Activated CD4-positive, alpha-beta T cell treated with anti-CD3 and anti-CD28 coated beads, Interleukin-2, amount 10 ng/mL, durations not matched to agents 24 days and 14 days (primary cell): ENCODE results near the gene FAM114A1. TPM values are rescaled to one million over a fixed set of nuclear protein-coding genes. Genes with fewer than 3 reads are reported as not detected.
A peak's percentile ranks its signal among the peaks of the same experiment; 100 is the strongest.
"Not testable (repeated sequence)": the region's sequence is repeated elsewhere in the genome, so short reads cannot be mapped to it uniquely, and the experiment has no call there.

Experiments
- DNase-seq: peaks from one replicate; pipeline ENCODE4 v3.0.0; 2022
- H3K27ac Mint-ChIP-seq: one replicate; pipeline ENCODE4 v1.8.0; 2022; ENCODE audit warnings: mild to moderate bottlenecking, mixed read lengths
- H3K27me3 Mint-ChIP-seq: one replicate; pipeline ENCODE4 v1.8.0; 2022; ENCODE audit warnings: mixed read lengths
- H3K36me3 Mint-ChIP-seq: one replicate; pipeline ENCODE4 v1.8.0; 2022; ENCODE audit warnings: low read depth, mild to moderate bottlenecking, mixed read lengths
- H3K4me1 Mint-ChIP-seq: one replicate; pipeline ENCODE4 v1.8.0; 2021; ENCODE audit warnings: mixed read lengths
- H3K4me3 Mint-ChIP-seq: one replicate; pipeline ENCODE4 v1.8.0; 2022; ENCODE audit warnings: mild to moderate bottlenecking, moderate library complexity, mixed read lengths
- H3K9me3 Mint-ChIP-seq: one replicate; pipeline ENCODE4 v1.8.0; 2021; ENCODE audit warnings: mixed read lengths
- intact Hi-C: fragments of 100-400 bp; cut with micrococcal nuclease; formaldehyde crosslinking; loops from one replicate; pipeline ENCODE4 v1.15.1; 2023
- total RNA-seq: library from RNA; stranded (reverse); gene quantifications from 2 replicates; pipeline ENCODE4 v1.2.3, GENCODE V29; 2022

FAM114A1 gene
- total RNA-seq, 1 donor from 2014 or later, result 0.23 TPM

DNA sequence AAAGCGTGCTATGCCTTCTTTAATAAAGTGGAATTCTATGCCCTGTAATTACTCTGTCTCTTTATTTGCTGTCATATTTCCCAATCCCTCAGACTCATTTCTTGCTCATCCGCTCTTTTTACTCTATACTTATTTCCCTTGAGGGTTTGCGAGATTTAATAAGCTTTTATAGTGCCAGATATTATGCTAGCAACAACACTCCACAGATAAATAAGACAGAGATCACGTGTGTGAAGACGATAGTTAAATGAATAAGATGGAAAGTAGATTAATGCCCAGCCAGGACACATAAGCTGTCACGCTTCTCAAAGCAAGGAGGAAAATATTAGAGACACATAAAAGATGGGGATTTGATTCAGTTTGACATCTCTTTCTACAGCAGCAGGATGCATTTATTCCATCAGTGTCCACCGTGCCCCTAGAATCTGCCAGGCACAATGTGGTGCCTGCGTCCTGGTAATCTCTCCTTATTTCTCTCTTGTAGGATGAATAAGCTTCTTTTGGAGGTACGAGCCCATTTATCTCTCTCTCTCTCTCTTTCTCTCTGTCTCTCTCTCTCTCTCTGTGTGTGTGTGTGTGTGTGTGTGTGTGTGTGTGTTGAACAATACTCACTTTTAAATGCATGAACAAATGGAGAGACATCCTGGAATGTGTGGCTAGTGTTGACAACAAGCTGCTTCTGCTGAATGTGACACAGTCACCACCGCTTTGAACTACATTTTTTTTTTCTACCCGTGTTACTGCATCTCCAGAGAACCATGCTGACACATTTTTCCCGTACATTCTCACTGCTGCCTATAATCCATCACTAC is 116.4 kb downstream of the FAM114A1 start:
- peaks cover 66% of the 10 kb centered on the region for H3K36me3 Mint-ChIP-seq

DNA sequence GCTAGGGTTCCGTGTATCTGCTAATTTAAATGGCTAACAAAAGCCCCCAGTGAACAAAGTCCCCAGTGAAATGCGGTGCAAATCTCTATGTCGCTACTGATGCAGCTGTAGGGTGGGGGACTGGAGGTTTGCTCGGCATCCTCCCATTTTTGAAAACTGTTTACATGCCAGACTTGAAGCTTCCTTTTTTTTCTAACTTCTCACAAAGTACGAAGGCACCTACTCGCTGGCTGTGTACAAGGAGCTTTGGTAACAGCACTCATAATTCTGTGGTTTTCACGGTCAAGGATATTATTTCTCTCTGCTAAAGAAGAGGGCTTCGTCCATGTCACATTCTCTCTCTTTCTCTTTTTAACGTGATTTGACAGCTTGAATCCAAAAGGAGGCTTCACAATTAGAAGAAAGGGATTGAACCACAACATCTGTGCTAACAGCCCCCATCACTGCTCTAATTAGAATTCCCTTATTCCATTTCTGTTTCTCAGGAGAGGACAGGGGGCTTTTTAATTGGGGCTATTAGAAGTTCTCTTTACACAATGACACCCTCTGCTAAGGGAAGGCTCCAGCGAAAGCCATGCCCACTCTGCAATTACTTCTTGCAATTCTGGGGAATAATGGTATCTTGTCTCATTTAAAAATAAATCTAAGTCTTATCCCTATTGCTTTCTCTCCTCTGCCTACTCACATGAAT is 117.9 kb downstream of the FAM114A1 start:
- intact Hi-C loops, result loop anchor here (1.0 to 2.0 kb wide), 2 partner anchors 27 to 47 kb away; no protein-coding TSS in a partner anchor
- Mint-ChIP-seq H3K27ac (peak overlapping the region; percentile 86), H3K9me3 (peaks cover 7% of the 10 kb centered on the region), H3K4me3 (peak overlapping the region; percentile 72), H3K27me3 (no peaks in the 10 kb centered on the region), H3K36me3 (peaks cover 67% of the 10 kb centered on the region), H3K4me1 (peaks cover 74% of the 10 kb centered on the region)
- DNase-seq, result peak; percentile 57

More for the DNA sequence above, 116.4 kb downstream of the FAM114A1 start:
- H3K27me3 Mint-ChIP-seq, result no peaks in the 10 kb centered on the region
- intact Hi-C loops, result loop anchor here (5.0 kb wide), 2 partner anchors 822 to 1007 kb away; no protein-coding TSS in a partner anchor
- H3K4me3 Mint-ChIP-seq, result peak overlapping the region; percentile 59
- DNase-seq, result peak; percentile 71
- peaks cover 4% of the 10 kb centered on the region for H3K9me3 Mint-ChIP-seq
- peak overlapping the region; percentile 87 for H3K27ac Mint-ChIP-seq
- H3K4me1 Mint-ChIP-seq, result peaks cover 77% of the 10 kb centered on the region

DNA sequence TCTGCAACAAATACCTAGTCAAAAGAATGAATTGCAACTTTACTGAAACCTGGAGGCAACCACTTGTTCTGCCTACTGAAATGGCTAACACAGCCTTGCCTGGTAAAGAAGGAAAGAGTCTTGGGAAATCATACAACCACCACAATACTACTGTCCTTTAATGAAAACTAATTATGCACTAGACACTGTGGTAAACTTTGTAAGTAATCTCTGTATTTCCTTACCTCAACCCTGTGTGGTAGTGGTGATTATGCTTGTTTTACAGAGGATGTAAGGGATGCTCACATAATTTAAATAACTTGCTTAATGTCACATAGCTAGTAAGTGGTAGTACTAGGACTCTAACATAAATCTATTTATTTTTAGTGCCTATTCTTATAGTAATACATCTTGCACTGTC is 119.9 kb downstream of the FAM114A1 start:
- Mint-ChIP-seq H3K4me3 (peak overlapping the region; percentile 43), H3K27ac (peak overlapping the region; percentile 82), H3K9me3 (peaks cover 7% of the 10 kb centered on the region), H3K36me3 (peaks cover 63% of the 10 kb centered on the region), H3K27me3 (no peaks in the 10 kb centered on the region), H3K4me1 (peaks cover 61% of the 10 kb centered on the region)
- no peak for DNase-seq
- intact Hi-C loops, result loop anchor here (1.0 to 2.0 kb wide), 3 partner anchors 45 to 57 kb away; partner anchors contain the start of gene TMEM156

DNA sequence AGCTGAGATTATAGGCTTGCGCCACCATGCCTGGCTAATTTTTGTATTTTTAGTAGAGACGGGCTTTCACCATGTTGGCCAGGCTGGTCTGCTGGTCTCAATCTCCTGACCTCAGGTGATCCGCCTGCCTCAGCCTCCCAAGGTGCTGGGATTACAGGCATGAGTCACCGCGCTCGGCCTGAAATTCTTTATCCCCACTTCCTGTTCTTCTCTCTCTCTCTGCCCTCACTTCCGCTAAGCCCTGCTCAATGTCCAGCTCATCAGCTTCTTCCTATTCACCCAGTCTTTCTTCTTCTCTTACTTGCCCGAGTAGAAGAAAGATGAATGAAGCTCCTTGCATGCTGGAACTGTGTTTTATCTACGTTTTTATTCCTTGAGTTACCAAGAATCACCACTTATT is 120.7 kb downstream of the FAM114A1 start:
- DNase-seq, H3K9me3 Mint-ChIP-seq, intact Hi-C loops, H3K27me3 Mint-ChIP-seq: not testable (repeated sequence)
- peaks cover 54% of the 10 kb centered on the region for H3K4me1 Mint-ChIP-seq
- H3K27ac Mint-ChIP-seq, result peak overlapping the region; percentile 78
- H3K4me3 Mint-ChIP-seq, result peak overlapping the region; percentile 2
- H3K36me3 Mint-ChIP-seq, result peaks cover 61% of the 10 kb centered on the region

DNA sequence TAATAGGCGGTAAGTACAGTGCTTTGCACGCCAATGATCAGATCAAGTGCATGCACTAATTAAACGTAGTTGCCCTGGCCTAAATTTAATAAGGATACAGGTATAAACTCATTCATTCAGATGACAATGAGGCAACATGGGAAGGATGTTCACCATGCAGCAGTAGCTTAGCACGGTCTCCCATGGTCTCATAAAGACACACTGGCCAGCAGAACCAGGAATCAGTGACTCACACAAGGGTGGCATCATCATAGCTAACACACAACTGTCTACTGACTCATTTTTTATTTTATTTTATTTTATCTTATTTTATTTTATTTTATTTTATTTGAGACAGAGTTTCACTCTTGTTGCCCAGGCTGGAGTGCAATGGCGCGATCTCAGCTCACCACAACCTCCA is 121.9 kb downstream of the FAM114A1 start:
- Mint-ChIP-seq H3K27ac (no peak overlapping the region), H3K9me3 (peaks cover 7% of the 10 kb centered on the region), H3K27me3 (no peaks in the 10 kb centered on the region), H3K4me1 (peaks cover 47% of the 10 kb centered on the region), H3K36me3 (peaks cover 60% of the 10 kb centered on the region), H3K4me3 (no peak overlapping the region)
- no peak for DNase-seq
- intact Hi-C loops, result no loop called here

DNA sequence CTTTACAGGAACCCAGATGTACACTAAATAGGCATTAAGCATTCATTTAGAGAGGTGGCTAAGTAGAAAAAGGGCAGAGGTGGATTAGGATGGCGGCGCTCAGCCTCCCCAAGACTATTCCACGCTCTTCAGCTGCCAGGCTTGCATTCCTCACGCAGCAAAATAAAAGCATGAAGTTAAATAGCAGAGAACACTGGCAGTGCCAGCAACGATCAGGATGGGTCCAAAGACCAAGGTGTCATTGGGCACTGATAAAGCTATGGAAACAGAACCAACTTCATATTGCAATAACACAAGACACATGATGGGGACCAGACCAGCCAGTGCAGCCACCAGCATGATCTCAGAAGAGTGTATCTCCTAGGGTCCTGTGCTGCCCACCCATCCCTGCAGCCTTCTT is 122.6 kb downstream of the FAM114A1 start:
- Mint-ChIP-seq H3K9me3 (peaks cover 7% of the 10 kb centered on the region), H3K4me3 (no peak overlapping the region), H3K36me3 (peaks cover 65% of the 10 kb centered on the region), H3K27me3 (no peaks in the 10 kb centered on the region), H3K4me1 (peaks cover 44% of the 10 kb centered on the region), H3K27ac (no peak overlapping the region)
- intact Hi-C loops, result no loop called here
- DNase-seq, result no peak

DNA sequence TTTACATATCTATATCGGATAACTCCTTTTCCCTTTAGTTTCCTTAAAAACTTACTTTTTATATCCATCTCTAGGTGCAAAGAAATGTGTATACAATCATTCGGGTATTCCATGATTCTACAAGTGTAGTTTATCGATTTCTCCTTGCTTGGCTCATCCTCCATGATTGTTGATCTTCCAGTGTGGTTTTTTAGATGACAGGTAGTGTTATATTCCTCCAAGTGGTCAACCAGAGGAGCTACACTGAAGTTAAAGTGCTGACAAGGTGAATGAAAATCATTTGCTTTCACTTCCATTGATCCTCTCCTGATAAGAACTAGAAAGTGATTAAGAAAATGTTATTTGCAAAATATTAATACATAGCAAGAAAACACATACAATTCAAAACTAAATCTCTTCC is 126.1 kb downstream of the FAM114A1 start:
- Mint-ChIP-seq H3K27me3 (no peaks in the 10 kb centered on the region), H3K36me3 (peaks cover 66% of the 10 kb centered on the region), H3K9me3 (peaks cover 4% of the 10 kb centered on the region), H3K27ac (peak overlapping the region; percentile 1), H3K4me3 (no peak overlapping the region), H3K4me1 (peaks cover 24% of the 10 kb centered on the region)
- DNase-seq, result peak; percentile 43
- intact Hi-C loops, result no loop called here

DNA sequence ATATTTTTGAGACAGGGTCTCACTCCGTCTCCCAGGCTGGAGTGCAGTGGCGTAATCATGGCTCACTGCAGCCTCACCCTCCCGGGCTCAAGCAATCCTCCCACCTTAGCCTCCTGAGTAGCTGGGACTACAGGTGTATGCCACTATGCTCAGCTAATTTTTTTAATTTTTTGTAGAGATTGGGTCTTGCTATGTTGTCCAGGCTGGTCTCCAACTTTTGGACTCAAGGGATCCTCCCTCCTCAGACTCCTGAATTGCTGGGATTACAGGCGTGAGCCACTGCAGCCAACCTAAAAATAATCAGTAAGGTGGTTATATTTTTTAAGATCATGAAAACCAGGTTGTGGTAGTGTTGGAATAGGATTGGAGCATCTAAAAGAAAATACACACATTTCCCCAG is 126.5 kb downstream of the FAM114A1 start:
- Mint-ChIP-seq H3K27me3 (no peaks in the 10 kb centered on the region), H3K36me3 (peaks cover 64% of the 10 kb centered on the region), H3K4me1 (peaks cover 20% of the 10 kb centered on the region), H3K4me3 (no peak overlapping the region), H3K9me3 (peaks cover 2% of the 10 kb centered on the region), H3K27ac (no peak overlapping the region)
- no peak for DNase-seq
- intact Hi-C loops, result no loop called here

Other genes with a start within 250 kb of the FAM114A1 start
- gene KLF3, start 203.6 kb upstream of the FAM114A1 start, total RNA-seq, result 0.83 and 1.0 TPM in 2 replicates
- gene TLR10, start 84.8 kb upstream of the FAM114A1 start, total RNA-seq, result not detected in 2 replicates
- gene TLR1, start 63.0 kb upstream of the FAM114A1 start, total RNA-seq, result 0.85 and 2.6 TPM in 2 replicates
- gene TLR6, start 11.0 kb upstream of the FAM114A1 start, total RNA-seq, result 0.88 and 1.1 TPM in 2 replicates
- 25.9 and 26.9 TPM in 2 replicates for gene TMEM156, start 164.6 kb downstream of the FAM114A1 start, total RNA-seq
- 40.4 and 41.9 TPM in 2 replicates for gene KLHL5, start 194.4 kb downstream of the FAM114A1 start, total RNA-seq